ENCODE results near the gene CLEC10A. TPM values are rescaled to one million over a fixed set of nuclear protein-coding genes. Genes with fewer than 3 reads are reported as not detected.
"Not testable (repeated sequence)": the region's sequence is repeated elsewhere in the genome, so short reads cannot be mapped to it uniquely, and the experiment has no call there.

Gene CLEC10A
- total RNA-seq, 1 donor from 2014 or later, result 1.8 TPM

DNA sequence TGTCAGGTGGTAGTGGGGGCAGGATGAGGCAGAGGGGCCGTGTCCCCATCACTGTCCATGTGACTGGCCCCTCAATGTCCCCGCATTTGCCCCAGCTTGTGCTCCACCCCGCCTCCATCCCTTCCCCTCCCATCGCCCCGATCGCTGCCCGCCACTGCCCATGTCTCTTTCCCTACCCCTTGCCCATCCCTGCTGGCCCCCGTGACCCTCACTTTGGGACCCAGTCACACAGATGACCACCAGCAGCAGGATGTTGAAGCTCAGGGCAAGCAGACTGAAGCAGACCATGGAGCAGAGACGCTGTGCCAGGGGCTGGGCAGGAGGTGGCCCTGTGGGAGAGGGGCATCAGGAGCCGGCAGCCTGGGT is 28.5 kb upstream of the CLEC10A start:
- no peak for DNase-seq (ENCODE audit: low read depth in 2 of 2)

DNA sequence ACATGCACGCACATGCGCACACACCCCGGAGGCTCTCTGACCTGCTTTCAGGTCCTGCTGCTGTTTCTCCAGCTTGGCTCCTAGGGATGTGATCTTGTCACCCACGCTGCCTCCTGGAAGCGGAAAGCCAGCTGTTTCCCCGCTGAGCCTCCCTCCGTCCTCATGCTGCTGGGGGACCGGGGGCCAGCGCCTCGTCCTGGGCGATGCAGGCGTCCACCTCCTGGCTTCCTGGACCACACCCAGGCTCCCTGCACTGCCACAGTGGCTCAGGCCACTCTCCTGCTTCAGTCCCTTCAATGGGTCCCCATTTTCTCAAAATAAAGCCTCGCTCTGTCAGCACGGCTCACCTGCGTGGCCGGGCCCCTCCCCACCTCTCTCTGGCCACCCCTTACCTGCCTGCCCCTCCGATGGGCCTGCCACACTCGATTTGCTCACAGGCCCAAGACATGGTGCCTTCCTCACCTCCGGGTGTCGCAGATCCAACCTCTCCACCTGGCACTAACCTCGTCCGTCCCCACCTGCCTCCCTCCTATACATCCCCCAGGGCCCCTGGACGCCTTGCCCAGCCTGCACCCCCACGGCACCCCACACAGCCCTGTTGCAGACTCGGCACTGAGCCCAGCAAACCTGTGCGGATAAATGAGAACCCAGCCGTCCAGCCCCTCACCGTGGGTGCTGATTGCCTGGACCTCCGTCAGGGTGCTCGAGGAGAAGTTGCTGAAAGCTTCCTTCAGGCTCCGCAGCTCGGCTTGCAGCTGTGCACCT is 27.9 kb upstream of the CLEC10A start:
- DNase-seq (ENCODE audit: low read depth in 2 of 2), result no peak

DNA sequence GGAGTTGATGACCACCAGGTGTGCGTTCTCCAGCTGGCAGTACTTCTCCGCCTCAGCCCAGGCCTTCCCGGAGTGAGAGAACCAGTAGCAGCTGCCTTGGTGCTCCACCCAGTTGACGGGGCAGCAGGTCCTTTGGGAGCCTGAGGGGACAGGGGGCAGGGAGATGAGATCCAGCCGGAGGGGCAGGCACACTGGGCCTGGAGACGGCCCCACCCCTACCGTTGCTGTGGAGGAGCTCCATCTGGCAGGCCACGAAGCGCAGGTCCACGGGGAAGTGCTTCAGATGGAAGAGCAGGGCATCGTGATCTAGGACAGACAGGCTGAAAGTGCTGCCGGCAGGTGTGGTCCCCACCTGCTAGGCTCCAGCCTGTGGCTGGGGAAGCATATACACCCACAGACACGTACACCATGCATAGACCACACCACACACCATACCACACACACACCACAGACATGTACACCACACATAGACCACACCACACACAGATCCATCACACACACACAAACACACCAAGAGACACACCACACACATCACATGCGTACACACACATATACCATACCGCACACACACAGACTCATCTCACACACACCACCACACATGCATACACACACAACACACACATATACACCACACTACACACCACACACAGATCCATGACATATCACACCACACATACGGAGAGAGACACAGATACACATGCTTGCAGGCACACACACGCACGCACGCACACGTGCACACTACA is 27.1 kb upstream of the CLEC10A start:
- no peak for DNase-seq (ENCODE audit: low read depth in 2 of 2)

DNA sequence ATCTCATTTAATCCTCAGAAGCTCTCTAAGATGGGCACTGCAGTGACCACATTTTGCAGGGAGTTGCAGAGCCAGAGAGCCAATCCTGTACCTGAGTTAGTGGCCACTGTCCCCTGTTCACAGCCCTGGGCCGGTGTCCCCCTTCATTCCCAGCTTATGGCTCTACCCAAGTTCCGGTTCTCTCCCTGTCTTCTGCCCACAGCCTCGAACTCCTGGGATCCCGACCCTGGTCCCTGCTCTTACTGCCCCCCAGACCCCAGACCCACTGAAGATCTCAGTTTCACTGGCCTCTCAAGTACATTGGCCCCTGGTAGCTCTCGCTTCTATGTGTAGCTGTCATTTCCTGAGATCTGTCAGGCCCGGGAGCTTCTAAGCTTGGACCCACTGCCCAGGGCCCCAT is 22.4 kb upstream of the CLEC10A start:
- DNase-seq (ENCODE audit: low read depth in 2 of 2), result no peak

DNA sequence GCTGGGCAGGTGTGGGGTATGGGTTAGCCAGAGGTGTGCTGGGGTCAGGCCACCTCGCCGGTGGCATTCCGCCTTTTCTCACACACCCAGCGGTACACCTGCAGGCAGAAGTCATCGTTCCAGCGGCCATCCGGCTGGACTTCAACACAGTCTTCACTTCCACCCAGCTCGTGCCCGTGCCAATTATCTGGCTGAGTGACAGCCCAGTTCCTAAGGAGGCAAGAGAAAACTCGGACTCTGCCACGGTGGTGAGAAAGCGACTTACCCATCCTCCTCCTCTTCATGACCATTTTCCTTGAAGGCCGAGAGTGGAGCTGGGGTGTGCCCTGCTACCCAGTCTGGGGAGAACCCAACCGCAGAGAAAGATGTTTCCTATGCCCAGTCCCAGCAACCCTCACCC is 21.5 kb upstream of the CLEC10A start:
- no peak for DNase-seq (ENCODE audit: low read depth in 2 of 2)

DNA sequence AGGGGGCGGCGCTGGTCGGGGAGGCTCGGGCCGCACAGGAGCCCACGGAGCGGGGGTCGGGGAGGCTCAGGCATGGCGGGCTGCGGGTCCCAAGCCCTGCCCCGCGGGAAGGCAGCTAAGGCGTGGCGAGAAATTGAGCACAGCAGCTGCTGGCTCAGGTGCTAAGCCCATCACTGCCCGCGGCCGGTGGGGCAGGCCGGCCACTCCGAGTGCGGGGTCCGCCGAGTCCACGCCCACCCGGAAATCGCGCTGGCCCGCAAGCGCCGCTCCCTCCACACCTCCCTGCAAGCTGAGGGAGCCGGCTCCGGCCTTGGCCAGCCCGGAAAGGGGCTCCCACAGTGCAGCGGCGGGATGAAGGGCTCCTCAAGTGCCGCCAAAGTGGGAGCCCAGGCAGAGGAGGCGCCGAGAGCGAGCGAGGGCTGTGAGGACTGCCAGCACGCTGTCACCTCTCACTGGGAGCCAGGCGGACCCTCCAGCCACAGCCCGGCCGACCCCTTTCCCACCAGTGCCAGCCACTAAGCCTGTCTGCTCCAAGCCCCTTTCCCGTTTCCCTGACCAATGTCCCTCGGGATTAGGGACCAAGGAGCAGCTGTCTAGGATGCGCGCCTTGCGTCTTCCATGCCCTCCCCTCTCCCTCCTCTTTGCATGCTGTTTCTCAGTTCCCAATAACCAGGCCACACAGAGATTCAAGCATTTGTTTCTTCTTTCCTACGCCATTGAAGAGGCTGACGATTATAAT is 20.8 kb upstream of the CLEC10A start:
- DNase-seq (ENCODE audit: low read depth in 2 of 2), result not testable (repeated sequence)

DNA sequence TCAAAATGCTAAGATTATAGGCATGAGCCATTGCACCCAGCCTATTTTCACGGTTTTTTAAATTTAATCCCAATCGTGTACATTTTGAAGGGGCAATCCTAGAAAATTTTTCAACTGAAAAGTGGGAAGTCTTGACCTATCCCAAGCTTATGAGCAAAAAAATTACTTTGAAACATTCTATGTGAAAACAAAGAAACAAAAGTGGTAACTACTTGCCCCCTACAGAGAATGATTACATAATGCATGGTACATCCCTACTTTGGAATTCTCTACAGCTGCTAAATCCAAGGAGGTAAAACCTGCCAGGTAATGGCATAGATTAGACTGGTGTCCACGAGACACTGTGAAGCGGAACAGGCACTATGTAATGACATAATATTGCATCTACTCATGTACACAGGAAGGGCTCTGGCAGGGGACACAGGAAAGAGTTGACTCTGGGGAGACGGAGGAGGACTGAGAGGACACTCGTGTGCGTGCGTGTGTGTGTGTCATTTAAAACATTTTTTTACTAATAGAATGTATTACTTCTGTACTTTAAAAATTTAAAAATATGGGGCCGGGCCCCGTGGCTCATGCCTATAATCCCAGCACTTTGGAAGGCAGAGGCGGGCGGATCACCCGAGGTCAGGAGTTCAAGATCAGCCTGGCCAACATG is 18.9 kb upstream of the CLEC10A start:
- no peak for DNase-seq (ENCODE audit: low read depth in 2 of 2)

DNA sequence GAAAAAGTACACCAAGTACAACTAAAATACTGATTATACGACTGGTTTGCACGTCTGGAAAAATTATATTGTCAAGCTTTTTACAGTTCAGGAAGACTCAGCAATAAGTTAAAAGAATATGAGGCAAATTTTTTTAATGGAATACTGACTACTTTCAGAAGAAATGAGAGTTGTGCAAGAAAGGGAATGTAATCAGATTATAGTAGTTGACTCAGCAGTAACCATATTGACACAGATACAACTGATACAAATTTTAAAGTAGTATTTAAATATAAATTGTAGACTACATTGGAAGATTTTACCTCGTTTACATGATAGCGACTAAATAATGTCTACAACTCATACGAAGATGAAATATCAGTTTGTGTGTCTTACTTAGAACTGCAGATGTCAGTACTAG is 17.9 kb upstream of the CLEC10A start:
- no peak for DNase-seq (ENCODE audit: low read depth in 2 of 2)

DNA sequence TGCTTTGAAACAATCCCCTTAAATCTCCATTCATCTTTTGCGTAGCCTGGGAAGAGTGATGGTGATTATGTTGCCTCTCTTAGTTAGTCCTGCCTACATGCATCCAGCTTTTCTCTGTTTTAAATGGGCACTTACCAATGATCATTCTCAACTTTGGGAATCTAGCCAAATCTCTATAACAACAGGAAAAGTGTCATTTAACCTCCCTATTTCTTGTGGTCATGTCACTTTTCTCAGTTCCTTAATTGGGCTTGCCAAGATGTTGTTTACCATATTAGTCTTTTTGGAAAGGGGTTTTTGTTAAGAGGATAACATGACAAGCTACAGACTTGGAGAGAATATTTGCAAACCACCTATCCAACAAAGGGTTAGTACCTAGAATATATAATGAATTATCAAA is 15.6 kb upstream of the CLEC10A start:
- DNase-seq (ENCODE audit: low read depth in 2 of 2), result peak in 1 of 2 donors; percentile 69

DNA sequence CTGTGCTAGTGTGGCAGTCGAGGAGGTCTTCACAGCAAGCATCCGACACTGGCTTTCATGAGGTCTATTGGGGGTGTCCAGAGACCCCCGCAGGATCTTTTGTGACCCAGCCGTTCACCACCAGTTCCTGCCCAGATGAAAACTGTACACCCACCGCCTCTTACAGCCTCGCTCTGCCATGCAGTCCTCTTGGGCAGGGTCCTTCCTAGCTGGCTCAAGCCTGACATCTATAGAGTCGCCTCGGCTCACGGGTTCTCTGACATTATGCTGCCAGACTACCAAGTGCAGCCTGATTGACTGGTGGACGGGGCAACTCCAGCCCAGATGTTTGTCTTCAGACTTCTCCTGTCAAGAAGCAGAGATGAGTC is 14.6 kb upstream of the CLEC10A start:
- no peak for DNase-seq (ENCODE audit: low read depth in 2 of 2)

DNA sequence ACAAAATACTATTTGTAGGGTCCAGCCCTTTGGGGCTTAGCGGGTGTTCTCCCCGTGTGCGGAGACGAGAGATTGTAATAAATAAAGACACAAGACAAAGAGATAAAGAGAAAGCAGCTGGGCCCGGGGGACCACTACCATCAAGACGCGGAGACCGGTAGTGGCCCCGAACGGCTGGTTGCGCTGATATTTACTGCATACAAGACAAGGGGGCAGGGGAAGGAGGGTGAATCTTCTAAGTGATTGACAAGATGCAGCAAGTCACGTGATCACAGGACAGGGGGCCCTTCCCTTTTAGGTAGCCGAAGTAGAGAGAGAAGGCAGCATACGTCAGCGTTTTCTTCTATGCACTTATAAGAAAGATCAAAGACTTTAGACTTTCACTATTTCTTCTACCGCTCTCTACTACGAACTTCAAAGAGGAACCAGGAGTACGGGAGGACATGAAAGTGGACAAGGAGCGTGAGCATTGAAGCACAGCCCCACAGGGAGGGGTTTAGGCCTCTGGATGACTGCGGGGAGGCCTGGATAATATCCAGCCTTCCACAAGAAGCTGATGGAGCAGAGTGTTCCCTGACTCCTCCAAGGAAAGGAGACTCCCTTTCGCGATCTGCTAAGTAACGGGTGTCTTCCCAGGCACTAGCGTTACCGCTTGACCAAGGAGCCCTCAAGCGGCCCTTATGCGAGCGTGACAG is 11.4 kb upstream of the CLEC10A start:
- DNase-seq (ENCODE audit: low read depth in 2 of 2), result not testable (repeated sequence)

DNA sequence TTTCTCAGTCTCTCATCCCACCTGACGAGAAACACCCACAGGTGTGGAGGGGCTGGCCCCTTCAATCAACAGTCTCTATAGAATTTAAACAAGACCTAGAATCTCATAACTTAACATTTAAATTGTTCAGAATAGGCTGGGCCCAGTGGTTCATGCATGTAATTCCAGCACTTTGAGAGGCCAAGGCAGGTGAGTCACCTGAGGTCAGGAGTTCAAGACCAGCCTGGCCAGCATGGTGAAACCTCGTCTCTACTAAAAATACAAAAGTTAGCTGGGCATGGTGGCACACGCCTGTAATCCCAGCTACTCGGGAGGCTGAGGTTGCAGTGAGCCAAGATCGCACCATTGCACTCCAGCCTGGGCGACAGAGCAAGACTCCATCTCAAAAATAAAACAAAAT is 9.5 kb upstream of the CLEC10A start:
- not testable (repeated sequence) for DNase-seq (ENCODE audit: low read depth in 2 of 2)

DNA sequence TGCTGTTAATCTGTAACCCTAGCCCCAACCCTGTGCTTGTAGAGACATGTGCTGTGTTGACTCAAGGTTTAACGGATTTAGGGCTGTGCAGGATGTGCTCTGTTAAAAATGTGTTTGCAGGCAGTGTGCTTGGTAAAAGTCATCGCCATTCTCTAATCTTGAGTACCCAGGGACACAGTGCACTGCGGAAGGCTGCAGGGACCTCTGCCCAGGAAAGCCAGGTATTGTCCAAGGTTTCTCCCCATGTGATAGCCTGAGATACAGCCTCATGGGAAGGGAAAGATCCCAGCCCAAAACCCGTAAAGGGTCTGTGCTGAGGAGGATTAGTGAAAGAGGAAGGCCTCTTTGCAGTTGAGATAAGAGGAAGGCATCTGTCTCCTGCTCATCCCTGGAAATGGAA is 8.4 kb upstream of the CLEC10A start:
- not testable (repeated sequence) for DNase-seq (ENCODE audit: low read depth in 2 of 2)

DNA sequence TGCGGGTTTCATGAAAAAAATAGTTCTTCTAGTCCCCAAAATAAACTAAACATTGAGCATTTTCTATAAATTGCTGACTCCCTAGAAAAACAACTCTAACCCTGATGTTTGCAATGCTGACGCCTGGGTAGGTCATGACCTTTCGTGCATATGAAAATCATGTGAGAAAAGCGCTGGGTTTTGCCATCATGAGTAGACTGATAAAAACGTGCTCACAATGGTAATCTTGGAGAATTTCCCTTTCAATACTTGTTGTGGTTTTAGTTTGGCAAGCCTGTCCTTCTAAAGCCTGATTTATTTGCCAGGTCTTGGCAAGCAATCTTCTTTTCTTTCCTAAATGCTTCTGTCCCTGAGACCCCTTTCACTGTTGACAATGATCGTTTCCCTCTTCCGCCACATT is 4.0 kb upstream of the CLEC10A start:
- DNase-seq (ENCODE audit: low read depth in 2 of 2), result peak; percentile 76 to 80

DNA sequence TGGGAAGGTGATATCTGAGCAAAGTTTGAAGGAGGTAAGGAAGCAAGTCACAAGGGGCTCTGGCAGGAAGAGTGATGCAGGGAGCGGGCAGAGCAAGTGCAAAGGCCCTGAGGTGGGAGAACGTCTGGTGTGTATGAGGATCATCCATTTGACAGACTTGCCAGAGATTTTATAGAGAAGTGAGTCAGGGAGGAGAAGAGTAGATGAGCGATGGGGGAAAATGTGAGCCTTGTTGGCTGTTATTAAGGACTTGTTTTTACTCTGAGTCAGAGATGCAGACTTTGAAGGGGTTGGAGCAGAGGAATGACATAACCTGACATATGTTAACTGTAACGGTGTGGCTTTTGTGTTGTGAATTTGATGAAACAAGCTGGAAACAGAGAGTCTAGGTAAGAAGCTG is 3.5 kb upstream of the CLEC10A start:
- DNase-seq (ENCODE audit: low read depth in 2 of 2), result peak; percentile 18 to 58

DNA sequence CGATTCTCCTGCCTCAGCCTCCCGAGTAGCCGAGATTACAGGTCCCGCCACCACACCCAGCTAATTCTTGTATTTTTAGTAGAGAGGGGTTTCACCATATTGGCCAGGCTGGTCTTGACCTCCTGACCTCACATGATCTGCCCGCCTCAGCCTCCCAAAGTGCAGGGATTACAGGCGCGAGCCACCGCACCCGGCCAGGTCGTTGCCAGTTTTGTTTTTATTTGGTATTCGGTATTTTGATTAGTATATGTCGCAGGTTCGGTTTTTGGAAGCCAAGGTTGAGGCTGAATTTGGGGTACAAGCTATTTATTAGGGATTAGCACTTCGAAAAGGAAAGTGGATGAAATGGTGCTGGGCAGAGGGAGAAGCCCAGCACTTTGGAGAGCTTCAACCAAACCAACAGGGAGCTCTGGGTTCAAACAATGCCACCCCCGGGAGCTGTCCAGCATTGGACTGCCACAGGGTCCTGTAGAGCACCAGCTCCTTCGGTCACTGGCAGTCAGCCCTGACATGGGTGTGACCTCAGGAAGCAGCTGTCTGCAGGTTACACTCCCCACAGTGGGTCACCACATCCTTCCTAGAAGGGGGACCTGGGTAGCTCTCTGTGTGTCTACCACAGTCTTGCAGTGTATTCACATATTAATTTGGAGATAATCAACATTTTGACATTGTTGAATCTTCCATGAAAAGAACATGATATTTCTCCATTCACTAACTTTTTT is 1.5 kb upstream of the CLEC10A start:
- DNase-seq (ENCODE audit: low read depth in 2 of 2), result peak; percentile 20 to 40

DNA sequence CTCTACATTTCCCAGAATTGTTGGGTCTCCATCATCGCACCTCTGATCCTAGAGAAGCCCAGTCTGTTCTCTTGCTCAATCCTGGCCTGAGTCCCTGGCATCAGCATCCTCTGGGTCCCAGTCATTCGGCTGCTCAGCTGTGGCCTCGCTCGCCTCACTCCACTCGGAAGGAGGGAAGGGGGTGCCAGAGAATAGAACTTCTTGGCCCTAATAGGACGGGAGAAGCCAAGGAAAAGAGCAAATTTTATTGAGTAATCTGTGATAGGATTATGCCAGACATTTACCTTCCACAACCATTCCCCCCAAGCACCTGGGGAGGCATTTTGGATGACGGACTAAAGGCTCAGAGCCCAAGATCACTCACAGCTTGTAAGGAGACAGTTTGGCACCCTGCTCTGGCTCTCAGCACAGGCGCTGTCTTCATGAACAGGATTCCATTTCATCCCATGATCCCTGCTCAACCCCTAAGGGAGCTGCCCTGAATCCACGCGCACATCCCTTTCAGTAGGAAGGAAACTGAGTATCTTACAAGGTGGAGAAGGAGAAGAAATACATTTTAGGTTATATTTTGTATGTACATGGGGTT is 498 bp upstream of the CLEC10A start:
- no peak for DNase-seq (ENCODE audit: low read depth in 2 of 2)

DNA sequence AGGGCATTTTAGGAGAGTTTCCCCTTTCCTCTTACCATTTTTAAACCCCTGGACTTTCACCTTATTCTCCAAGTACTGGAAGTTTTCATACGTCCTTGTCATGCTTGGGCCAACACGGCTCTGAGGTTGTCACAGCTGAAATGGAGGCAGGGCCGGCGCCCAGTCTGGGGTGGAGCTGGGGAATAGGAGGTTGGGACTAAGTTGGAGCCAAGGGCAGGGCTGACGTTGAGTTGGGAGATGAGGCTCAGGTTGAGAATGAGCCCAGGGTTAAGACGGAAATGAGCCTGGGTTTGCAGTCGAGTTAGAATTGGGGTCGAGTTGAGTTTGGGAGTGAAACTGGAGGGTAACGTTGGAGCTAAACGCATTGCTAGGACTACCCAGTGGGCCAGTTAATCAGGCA is 1.3 kb downstream of the CLEC10A start:
- DNase-seq (ENCODE audit: low read depth in 2 of 2), result no peak

DNA sequence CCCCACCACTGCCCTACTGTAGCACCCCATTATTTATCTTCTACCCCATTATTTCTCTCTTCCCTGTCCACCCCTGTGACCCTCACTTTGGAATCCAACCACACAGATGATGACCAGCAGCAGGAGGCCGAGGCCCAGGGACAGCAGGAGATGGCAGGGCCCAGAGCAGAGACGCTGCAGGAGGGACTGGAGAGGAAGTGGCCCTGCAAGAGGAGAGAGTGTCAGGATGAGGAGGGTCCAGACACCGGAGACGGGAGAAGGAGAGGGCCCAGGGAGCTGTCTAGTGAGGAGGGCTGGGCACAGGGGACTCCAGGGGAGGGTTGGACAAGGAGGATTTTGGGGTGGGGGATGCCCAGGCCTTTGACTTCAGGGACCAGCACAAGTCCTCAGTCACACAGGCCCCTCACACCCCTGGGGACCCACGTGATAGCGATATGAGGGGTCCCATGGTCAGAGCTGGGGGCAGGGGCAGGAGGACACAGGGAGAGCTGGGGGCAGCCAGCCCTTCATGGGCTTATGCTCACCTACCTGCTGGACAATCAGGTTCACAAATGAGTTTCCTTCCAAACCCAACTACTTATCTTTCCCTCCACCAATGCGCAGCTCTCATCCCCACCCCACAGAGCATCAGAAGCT is 2.0 kb downstream of the CLEC10A start:
- DNase-seq (ENCODE audit: low read depth in 2 of 2), result no peak

DNA sequence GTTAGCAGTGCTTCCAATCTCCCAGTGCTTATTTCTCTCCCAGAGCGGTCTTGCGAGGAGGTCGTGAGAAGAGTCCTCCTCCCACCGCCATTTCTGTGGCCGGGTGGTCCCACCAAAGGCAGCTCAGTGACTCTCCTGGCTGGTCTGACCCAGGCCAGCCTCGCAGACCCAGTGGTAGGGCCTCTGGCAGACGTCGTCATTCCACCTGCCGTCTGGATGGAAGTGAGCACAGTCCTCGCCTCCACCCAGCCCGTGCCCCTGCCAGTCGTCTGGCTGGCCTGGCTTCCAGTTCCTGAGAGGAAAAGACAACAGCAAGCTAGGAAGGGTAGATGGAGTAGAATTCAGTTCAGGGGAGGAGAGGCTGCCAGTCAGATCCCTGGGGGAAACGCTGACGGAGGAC is 5.1 kb downstream of the CLEC10A start:
- no peak for DNase-seq (ENCODE audit: low read depth in 2 of 2)
